IPS-11a (cell line): ENCODE data around the gene TMEM140.

Experiments used
- H3K4me3 ChIP-seq: one replicate; pipeline ENCODE4 v1.5.1; 2013; ENCODE audit warnings: low read depth, low read length, control low read depth

TMEM140 gene

DNA sequence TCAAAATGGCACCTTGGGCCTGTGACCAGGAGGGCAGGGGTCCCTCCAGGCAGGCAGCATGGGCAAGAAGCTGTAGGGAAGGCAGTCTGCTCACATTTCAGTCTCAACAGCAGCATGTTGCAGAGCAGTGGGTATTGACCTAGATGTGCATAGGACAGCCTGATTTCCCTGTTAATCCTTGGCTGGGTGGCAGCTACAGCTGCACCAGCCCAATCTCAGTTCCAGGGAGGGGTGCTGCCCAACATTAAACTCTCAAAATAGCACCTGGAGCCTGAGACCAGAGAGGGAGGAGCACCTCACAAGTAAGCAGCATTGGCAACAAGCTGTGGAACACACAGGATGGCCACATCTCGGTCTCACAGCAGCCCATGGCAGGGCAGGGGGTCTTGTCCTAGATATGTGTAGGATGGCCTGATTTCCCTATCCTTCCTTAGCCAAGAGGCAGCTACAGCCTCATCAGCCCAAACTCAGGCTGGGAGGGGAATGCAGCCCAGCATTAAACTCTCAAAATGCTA is 10.3 kb downstream of the TMEM140 start:
- no peak overlapping the region for H3K4me3 ChIP-seq

DNA sequence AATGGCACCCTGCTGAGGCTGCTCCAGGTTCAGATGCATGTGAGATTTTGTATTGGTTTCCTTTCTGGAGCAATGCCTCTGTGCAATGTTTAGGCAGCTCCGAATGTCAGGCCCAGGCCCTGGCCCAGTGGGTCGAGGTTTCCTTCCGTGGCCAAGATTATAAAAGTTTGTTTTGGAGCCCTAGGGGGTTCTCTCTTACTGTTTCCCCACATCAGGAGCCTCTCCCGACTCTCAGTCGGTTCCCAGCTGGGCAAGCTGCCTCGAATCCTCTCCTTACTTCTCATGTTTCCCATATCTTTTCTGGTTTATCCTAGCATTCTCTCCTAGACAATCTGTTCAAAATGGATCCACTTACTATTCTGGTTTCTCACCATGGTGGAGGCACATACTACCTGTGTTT is 11.0 kb downstream of the TMEM140 start:
- H3K4me3 ChIP-seq, result no peak overlapping the region

DNA sequence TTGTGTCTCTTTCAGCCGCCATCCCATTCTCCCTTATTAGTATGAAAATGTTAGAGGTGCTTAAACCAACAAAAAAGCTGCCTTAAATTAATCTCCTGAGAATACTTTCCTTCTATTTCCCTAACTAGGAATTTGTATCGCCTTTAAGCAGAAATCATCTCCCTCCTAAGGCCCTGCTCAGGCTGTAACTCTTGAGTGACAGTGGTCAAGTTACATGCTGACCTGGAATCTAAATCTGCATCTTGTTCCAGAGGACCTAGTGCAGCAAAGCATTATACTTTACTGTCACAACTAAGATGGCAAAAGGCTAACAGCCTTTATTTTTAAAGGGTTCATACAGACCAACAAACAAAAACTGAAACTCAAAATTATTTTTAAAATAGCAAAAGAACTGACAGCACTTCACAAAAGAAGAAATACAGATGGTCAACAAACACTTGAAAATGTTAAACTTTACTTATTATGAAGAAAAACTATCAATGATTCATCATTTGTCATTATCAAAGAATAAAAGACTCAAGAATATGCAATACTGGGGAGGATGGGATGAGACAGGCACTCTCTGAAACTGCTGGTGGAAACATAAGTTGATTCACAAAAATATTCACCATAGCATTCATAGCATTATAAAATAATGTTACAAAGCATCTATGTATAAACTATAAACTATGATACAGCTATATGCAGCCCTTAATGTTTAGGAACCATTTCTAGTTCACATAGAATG is 11.7 kb downstream of the TMEM140 start:
- H3K4me3 ChIP-seq, result no peak overlapping the region

DNA sequence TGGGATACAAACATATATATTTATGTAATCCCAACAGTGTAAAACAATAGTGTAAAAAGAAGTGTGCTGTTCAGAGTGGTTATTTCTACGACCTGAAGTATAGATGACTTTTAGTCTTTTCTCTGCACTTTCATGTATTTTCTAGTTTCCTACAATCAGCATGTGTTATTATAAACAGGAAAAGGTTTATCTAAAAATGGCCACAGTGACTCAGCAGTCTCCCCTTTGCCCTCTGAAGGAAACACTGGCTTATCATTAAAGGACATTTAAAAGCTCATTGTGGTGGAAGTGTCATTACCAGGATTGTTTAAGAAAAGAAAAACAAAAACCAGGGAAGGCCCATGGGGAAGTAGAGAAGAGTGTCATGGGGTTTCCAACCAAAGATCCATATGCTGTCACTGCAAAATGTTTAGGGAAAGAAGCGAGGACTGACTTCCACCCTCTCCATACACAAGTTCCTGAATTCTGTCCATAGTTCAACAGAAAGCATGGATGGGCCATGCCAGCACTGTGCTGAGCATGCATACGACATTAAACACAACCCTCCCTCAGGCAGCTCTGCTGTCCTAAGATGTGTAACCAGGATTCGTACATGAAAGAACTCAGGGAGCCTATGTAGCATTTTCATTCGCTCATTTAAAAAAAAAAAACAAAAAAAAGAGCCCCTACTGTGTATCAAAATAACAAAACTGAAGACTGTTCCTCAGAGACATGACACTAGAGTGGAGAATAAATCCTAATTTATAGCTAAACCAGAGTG is 12.4 kb downstream of the TMEM140 start:
- H3K4me3 ChIP-seq, result no peak overlapping the region

DNA sequence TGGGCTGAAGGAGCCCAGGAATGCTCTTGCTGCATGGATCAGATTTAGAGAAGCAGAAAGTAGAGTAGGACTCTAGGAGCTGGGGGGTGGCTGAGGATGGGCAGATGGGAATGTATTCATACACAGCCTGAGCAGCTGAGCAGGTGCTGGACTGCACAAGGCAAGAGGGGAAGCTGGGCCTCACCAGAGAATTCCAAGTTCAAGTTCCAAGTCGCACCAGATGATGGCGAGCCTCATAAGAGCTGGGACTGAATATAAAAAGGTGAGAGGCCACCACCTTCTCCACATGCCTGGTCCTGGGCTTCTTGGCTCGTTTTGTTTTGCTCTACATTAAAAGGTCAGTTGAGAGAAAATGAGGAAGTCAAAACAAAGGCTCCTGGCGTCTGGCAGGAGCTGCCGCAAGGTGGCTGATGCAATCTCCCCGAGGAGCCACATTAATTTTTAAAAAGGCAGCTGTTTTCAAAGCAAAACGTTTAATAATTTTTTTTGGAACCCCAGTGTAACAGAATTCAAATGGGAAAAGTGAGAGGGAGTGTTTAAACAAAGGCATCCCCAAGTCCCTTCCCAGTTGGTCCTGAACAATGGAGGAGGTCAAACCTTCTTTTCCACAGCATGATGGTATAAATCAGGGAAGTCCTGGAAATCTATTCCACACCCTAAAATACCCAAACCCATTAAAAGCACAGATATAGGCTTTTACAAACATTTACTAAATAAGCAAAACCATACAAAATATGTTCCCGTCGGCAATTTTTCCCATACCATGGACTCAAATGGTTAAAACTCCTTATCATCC is 13.2 kb downstream of the TMEM140 start:
- H3K4me3 ChIP-seq, result no peak overlapping the region

DNA sequence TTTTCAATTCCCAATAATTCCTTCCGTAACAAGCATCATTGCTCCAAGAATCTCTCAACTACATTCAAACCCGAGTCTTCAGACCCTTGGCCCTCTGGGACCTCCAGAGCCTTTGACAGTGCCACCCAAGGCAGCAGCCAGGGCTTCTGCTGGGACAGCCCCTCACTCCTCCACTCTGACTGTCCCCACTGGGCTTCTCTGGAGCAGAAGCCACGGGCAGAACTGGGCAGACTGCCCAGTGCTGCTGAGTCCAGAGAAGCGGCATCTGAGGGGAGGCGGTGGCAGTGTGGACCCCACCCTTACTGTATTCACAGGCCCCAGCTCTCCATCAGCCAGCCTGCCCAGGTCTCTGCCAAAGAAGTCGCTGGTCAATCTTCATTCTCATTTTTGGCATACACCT is 13.8 kb downstream of the TMEM140 start:
- no peak overlapping the region for H3K4me3 ChIP-seq

DNA sequence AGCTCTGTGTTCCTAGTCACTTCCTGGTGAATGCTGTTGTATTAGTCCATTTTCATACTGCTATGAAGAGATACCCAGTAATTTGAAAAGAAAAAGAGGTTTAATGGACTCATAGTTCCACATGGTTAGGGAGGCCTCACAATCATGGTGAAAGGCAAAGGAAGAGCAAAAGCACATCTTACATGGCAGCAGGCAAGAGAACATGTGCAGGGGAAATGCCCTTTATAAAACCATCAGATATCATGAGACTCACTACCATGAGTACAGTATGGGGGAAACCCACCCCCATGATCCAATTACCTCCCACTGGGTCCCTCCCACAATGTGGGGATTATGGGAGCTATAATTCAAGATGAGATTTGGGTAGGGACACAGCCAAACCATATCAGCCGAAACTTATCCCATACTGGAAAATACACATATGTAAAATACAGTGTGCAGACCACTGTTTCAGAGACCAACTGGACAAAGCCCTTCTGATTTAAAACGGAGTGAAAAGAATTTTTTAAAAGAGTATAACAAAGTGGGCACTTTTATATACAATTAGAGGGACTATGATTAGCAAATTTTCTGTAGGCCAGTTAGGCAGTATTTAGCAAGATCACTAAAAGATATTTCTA is 14.6 kb downstream of the TMEM140 start:
- no peak overlapping the region for H3K4me3 ChIP-seq

DNA sequence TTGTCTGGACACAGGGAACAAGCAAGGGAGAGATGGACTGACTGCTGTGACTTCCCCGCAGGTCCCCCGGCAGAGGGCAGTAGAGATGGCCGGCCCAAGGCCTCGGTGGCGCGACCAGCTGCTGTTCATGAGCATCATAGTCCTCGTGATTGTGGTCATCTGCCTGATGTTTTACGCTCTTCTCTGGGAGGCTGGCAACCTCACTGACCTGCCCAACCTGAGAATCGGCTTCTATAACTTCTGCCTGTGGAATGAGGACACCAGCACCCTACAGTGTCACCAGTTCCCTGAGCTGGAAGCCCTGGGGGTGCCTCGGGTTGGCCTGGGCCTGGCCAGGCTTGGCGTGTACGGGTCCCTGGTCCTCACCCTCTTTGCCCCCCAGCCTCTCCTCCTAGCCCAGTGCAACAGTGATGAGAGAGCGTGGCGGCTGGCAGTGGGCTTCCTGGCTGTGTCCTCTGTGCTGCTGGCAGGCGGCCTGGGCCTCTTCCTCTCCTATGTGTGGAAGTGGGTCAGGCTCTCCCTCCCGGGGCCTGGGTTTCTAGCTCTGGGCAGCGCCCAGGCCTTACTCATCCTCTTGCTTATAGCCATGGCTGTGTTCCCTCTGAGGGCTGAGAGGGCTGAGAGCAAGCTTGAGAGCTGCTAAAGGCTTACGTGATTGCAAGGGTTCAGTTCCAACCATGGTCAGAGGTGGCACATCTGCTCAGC is 16.6 kb downstream of the TMEM140 start:
- no peak overlapping the region for H3K4me3 ChIP-seq

DNA sequence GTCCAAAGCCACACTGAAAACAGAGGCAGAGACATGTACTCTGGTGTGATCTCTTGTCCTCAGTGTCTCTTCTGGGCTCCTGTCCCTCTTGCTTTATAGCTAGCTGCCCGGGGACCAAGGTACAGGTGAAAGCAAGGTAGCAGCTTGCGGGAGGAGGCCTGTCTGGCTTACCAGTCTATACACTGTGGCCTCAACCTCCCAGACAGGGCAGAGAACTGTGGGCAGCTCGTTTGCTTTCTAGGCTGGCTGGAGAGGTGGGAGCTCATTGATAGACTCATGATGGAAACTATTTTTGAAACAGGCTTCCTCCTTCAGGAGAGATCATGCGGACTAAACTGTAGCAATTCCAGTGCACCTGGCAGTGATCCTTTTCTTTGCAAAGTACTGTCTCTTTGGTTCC is 18.0 kb downstream of the TMEM140 start:
- no peak overlapping the region for H3K4me3 ChIP-seq

DNA sequence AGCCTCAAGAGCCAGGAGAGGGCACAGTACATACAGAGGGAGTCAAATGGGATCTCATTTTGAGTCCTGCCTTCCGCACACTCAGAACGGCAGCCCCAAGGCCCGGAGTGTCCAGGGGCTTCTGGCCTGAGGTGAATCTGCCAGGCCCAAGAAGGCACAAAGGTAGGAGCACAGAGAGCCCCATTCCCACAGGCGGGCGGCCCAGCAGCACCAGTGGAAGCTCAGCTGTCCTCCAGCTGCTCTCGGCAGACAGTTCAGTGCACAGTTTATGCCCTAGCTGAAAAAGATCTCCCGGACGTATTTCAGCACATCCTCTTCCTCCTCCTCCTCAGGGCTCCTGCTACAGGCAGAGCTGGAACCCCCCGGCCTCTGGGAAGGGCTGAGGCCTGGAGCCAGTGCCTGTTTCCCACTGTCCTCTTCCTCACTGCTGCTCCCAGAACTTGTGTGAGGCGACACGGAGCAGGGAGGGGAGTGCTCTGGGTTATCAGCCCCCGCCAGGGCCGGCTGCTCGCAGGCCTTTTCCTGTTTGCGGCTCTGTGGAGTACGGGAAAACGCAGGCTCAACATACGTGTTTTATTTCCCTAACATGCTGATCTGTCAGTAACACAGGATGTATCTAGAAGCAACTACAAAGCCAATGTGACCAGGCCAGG is 18.6 kb downstream of the TMEM140 start:
- no peak overlapping the region for H3K4me3 ChIP-seq

DNA sequence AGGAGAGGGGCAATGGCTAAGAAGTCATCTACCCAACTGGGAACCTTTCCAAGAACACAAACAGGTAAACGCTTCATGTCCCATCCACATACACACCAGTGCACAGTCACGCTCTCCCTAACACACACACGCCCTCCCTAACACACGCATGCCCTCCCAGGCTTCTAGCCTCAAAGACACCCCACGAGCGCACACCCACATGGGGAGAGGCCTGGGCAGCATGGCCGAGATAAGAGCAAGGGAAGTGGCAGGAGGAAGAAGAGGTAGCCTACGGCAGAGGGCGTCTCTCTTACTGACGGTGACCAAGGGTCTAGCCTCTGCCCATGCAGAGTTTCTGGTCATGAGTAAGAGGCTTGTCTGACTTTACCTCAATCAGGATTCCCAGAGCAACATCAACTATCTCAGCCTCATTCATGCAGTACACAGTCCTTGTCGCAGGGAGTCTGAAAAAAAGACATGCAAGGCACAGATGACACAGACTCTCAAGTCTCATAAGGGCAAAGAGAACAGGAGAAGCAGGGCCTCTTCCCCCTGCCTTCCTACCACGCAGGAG is 19.6 kb downstream of the TMEM140 start:
- H3K4me3 ChIP-seq, result no peak overlapping the region

DNA sequence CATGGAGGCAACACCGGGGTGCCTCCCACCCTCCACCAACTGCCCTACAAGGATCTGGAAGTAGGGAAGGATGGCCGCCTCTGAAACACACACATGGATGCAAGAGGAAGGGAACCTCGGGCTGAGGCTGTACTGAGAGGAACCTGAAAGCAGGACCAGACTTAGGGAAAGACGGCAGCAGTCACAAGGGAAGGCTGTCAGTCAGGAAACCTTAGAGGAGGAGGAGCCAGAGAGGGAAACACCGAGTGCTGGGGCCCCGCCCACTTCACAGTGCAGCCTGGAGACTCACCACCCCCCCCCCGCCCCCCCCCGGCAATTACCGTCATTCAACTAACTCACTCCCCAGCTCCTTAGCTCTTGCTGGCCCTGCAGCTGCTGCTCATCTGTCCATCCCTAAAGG is 20.1 kb downstream of the TMEM140 start:
- no peak overlapping the region for H3K4me3 ChIP-seq

DNA sequence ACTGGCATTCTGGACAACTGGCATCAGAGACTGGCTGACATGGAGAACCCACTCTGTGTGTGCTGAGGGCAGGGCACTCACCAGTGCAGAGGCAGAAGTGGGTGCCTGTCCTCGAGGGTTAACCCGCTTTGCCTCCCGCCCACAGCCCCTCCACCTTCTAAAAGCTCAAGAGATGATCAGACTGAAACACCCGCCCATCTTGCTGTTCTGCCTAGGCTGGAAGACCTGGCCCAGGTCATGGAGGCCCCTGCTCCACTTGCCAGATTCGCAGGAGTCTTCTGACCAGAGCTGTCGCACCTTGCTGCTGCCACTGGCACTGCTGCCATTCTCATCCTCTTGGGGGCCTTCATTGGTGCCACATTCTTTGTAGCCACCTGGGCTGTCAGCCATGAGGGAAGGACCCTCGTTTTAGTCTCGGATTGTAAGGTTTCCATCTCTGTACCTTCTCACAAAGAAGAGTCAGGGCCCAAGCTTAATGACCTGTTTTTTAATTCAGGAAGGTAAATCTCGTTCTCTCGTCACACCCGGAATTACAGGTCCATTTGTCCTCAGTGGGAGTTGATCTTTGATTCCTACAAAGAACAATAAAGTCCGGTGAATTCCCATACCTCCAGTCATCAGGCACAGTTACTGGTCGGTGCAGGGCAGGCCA is 20.7 kb downstream of the TMEM140 start:
- H3K4me3 ChIP-seq, result no peak overlapping the region

DNA sequence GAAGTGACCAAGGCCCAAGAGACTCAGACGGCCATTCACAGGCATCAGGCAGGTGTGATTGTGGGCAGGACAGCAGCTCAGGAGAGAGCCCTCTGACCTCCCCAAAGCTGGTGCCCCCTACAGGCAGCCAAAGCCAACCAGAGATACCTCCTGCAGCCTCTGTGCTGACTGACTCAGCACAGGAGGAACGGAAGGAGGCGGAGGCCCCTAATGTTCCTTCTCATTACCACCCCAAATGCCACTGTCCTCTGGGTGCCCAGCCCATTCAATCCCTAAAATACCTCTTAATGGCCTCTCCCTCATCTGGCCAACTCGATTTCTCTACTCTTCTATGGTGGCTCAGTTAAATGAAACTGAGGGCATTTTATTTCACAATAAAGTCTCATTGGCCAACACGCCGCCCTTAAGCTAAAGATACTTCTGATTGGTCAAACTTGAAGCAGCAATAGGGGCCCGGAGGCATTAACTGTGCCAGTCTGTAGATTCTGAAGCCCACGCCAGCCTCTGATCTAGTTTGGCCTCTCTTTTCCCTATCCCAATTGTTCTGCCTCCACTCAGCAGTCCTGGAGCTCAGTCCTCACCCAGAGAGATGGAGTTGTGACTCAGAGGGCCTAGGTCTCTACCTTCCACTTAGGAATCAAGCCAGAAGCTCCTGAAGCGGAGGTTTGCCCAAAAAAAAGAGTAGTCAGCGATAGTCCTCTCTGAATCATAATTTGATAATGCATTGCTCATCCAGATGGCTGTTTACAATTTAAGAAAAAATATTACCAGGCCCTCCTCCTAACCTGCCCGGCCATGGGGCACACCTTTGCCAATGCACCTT is 21.5 kb downstream of the TMEM140 start:
- peak overlapping the region; percentile 83 for H3K4me3 ChIP-seq

DNA sequence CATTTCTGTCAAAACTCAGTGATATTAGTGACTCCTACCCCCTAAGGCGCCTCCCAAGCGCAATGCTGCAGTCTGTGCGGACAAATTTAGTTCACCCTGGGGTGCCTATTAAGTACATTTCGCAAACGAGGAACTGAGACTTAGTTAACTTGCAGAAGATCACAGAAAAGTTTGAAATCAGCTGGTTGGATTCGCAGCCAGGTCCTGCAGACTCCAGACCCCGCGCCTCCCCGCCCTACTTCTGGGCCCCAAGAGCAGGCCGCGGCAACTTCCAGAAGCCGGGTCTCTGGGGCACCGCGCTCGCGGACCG is 22.0 kb downstream of the TMEM140 start:
- H3K4me3 ChIP-seq, result peak overlapping the region; percentile 83

DNA sequence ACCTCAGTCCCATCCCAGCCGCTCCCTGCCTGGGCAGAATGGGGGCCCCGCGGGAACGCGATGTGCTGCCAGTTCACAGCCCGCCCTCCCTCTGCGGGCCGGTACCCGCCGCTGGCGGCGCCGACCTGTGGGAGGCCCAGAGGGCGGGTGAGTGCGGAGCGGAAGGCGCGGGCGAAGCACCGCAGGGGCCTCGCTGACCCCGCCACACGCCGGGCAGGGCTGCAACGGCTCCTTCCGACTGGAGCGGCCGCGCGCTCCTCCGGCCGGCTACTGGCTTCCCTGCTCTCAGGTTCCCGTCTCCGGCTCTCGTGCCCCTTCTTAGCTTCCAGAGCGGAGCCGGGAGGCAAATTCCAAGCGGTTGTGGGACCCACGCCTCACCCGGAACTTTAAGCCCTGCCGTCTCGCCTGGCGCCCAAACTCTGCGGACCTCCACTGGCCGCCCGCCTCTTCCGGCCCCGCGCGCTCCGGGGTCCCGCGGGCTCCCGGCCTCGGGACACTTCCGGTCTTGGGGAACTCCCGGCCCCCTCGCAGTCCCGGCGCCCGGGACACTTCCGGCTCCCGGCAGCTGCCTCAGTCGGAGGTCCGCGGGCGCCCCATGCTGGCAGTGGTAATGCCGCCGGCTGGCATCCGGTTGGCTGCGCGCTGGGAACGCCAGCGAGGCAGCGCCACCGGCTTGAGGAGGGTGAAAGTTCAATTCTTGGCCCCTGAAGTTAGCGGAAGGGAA is 22.6 kb downstream of the TMEM140 start, which contains the start of gene CYREN:
Gene CYREN (minus strand): TSS at position 434 of the 724 bp plus-strand sequence. CDS start 1,785 bp downstream, outside the sequence.
- H3K4me3 ChIP-seq, result peak within 1 kb of the TSS; percentile 83

DNA sequence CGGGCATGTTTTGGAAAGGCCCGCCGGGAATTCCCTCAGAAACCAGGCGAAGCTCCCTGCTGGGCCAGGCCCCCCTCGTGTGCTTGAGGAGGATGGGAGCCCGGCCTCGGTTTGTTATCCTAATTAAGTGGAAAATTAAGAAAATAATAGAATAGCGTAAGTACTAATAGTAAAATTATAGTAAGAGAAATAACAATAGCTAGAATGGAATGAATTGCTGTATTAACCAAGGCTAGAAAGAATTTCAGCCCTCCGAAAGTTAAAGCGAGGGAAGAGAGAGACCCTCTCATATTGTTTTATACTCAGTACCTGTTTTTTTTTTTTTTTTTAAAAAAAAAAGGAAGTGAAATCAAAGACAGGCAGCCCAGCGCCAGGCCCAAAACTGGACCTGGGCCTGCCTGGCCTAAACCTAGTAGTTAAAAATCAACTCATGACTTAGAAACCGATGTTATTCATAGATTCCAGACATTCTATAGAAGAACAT is 23.2 kb downstream of the TMEM140 start:
- peak overlapping the region; percentile 13 for H3K4me3 ChIP-seq
